Left forelimb (tissue), 1 donor: ENCODE results near the gene C20orf173.
A peak's percentile ranks its signal among the peaks of the same experiment; 100 is the strongest.
"Not testable (repeated sequence)": the region's sequence is repeated elsewhere in the genome, so short reads cannot be mapped to it uniquely, and the experiment has no call there.

Experiments
- DNase-seq: peaks from one replicate; pipeline ENCODE4 v3.0.0-alpha.2; 2018; ENCODE audit warnings: low spot score

The C20orf173 gene

GRCh38 chr20:35546127-35546526 is 16.7 kb upstream of the C20orf173 start:
- no peak for DNase-seq

GRCh38 chr20:35544941-35545340 is 15.5 kb upstream of the C20orf173 start:
- not testable (repeated sequence) for DNase-seq

- no peak for DNase-seq
These were observed 15.0 kb upstream of the C20orf173 start for GRCh38 chr20:35544436-35544835.

GRCh38 chr20:35542990-35543389 is 13.5 kb upstream of the C20orf173 start:
- no peak for DNase-seq

- DNase-seq: peak; percentile 98
These were observed 12.6 kb upstream of the C20orf173 start, which contains the start of gene ERGIC3 for GRCh38 chr20:35541783-35542662. ERGIC3 (plus strand) TSS chr20:35542078; CDS start chr20:35542098, 20 bp downstream.

- DNase-seq: no peak
These were observed 11.8 kb upstream of the C20orf173 start for GRCh38 chr20:35541118-35541782.

GRCh38 chr20:35539756-35540212 is 10.3 kb upstream of the C20orf173 start:
- DNase-seq: no peak

- no peak for DNase-seq
These were observed 2.2 kb downstream of the C20orf173 start for GRCh38 chr20:35527122-35527769.

- no peak for DNase-seq
These were observed 3.8 kb downstream of the C20orf173 start for GRCh38 chr20:35525639-35526038.

- no peak for DNase-seq
These were observed 6.1 kb downstream of the C20orf173 start for GRCh38 chr20:35523298-35523888.

GRCh38 chr20:35518955-35519354 is 10.5 kb downstream of the C20orf173 start:
- no peak for DNase-seq

GRCh38 chr20:35517767-35518166 is 11.7 kb downstream of the C20orf173 start:
- DNase-seq: not testable (repeated sequence)

GRCh38 chr20:35517125-35517524 is 12.3 kb downstream of the C20orf173 start:
- no peak for DNase-seq

GRCh38 chr20:35515949-35516645 is 13.4 kb downstream of the C20orf173 start:
- DNase-seq: no peak

GRCh38 chr20:35515341-35515740 is 14.1 kb downstream of the C20orf173 start:
- DNase-seq: no peak

GRCh38 chr20:35514371-35514932 is 15.0 kb downstream of the C20orf173 start:
- DNase-seq: no peak

- DNase-seq: no peak
These were observed 17.5 kb downstream of the C20orf173 start for GRCh38 chr20:35511814-35512420.

GRCh38 chr20:35510951-35511735 is 18.3 kb downstream of the C20orf173 start:
- DNase-seq: no peak

- no peak for DNase-seq
These were observed 20.8 kb downstream of the C20orf173 start for GRCh38 chr20:35508493-35509218.
